ENCODE data around the gene KLHL4.

DNA sequence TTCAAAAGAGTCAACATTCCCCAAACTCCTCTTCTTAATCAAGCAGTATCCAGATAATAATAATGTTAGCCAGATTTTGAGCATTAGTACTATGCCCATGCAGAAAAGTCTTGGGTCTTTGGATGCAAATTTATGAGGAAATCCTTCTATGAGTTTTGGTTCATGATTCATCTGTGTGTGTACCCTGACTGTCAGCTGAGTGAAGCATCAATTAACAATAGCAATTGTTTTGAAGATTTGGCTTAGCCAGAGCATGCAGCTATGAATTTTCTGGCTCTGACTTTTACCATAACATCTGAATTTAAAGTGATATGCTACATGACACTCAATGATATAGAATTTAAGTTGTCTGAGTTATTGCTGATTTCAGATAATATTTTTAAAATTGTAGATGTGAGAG, 145.8 kb downstream of the KLHL4 start:
- no peak for TF ChIP-seq YY1 (IDR thresholded peaks at IDR 0.05; ENCODE audit: insufficient read depth, insufficient read length)
- TF ChIP-seq SUZ12 (IDR thresholded peaks at IDR 0.05; ENCODE audit: extremely low read depth, insufficient read depth, insufficient read length), result no peak
- no peak for TF ChIP-seq ZNF274 (IDR thresholded peaks at IDR 0.05; ENCODE audit: low read depth, low read length)

Data from NT2/D1 (cell line).